CD14-positive monocyte (primary cell): ENCODE measurements around the gene HIVEP3. TPM values are rescaled to one million over a fixed set of nuclear protein-coding genes. Genes with fewer than 3 reads are reported as not detected.
"Not testable (repeated sequence)": the region's sequence is repeated elsewhere in the genome, so short reads cannot be mapped to it uniquely, and the experiment has no call there.

Experiments
- DNase-seq, 3 donors: peaks; one replicate each; pipeline ENCODE4 v3.0.0-alpha.2; 2011 to 2022
- H2AFZ ChIP-seq: 2 replicates; pipeline ENCODE4 v1.6.0; 2012; ENCODE audit warnings: mild to moderate bottlenecking, low read depth, low read length, inconsistent platforms; ENCODE audit not compliant: insufficient read depth, poor library complexity, severe bottlenecking
- H3K27ac ChIP-seq, 2 donors: 1 replicate in 1 of 2; 2 replicates in 1 of 2; pipeline ENCODE4 v1.5.1; 2012 to 2013; ENCODE audit warnings: low read length in 2 of 2, control low read depth in 1 of 2, inconsistent platforms in 1 of 2, low read depth in 1 of 2, mild to moderate bottlenecking in 1 of 2
- H3K27me3 ChIP-seq, 2 donors: one replicate each; pipeline versions ENCODE4 v1.6.0 to v1.6.1; 2011 to 2013; ENCODE audit warnings: low read length in 2 of 2; ENCODE audit not compliant: control insufficient read depth in 2 of 2, insufficient read depth in 2 of 2
- H3K36me3 ChIP-seq, 2 donors: replicated peaks in 1 of 2; 1 replicate in 1 of 2; 2 replicates in 1 of 2; pipeline versions ENCODE4 v1.5.1 to v1.6.1; 2012 to 2013; ENCODE audit warnings: low read length in 2 of 2, control low read depth in 1 of 2, inconsistent platforms in 1 of 2, mild to moderate bottlenecking in 1 of 2; ENCODE audit not compliant: insufficient read depth in 2 of 2, control insufficient read depth in 1 of 2
- H3K4me1 ChIP-seq, 2 donors: 1 replicate in 1 of 2; 2 replicates in 1 of 2; pipeline versions ENCODE4 v1.5.1 to v1.6.1; 2012 to 2013; ENCODE audit warnings: low read length in 2 of 2, control low read depth in 1 of 2, inconsistent platforms in 1 of 2, mild to moderate bottlenecking in 1 of 2, moderate library complexity in 1 of 2; ENCODE audit not compliant: insufficient read depth in 2 of 2, control insufficient read depth in 1 of 2
- H3K4me2 ChIP-seq: replicated peaks from 2 replicates; pipeline ENCODE3; 2012; ENCODE audit warnings: low read length, moderate library complexity, mild to moderate bottlenecking; ENCODE audit not compliant: poor library complexity, severe bottlenecking; ENCODE audit errors: extremely low read depth
- H3K4me3 ChIP-seq, 3 experiments: fragments of 200-600 bp in 1 of 3; sonication (generic) in 1 of 3; replicated peaks in 1 of 3; 1 replicate in 2 of 3; 2 replicates in 1 of 3; pipeline ENCODE4 v1.5.1; 2011 to 2013; ENCODE audit warnings: low read length in 3 of 3, mild to moderate bottlenecking in 3 of 3, control low read depth in 2 of 3, low read depth in 2 of 3, inconsistent platforms in 1 of 3, moderate library complexity in 1 of 3
- H3K79me2 ChIP-seq: 2 replicates; pipeline ENCODE4 v1.6.0; 2012; ENCODE audit warnings: mild to moderate bottlenecking, control low read depth, inconsistent platforms, low read length, moderate library complexity; ENCODE audit not compliant: insufficient read depth
- H3K9ac ChIP-seq: 2 replicates; pipeline ENCODE4 v1.6.0; 2017; ENCODE audit warnings: low read length, mild to moderate bottlenecking; ENCODE audit not compliant: insufficient read depth, poor library complexity, severe bottlenecking
- H3K9me3 ChIP-seq, 2 donors: replicated peaks in 1 of 2; 1 replicate in 1 of 2; 2 replicates in 1 of 2; pipeline versions ENCODE4 v1.5.1 to v1.6.1; 2012 to 2013; ENCODE audit warnings: low read length in 2 of 2, control low read depth in 1 of 2; ENCODE audit not compliant: control insufficient read depth in 1 of 2, insufficient read depth in 1 of 2
- H4K20me1 ChIP-seq: 2 replicates; pipeline ENCODE4 v1.6.0; 2012; ENCODE audit warnings: mild to moderate bottlenecking, low read length, control low read depth, moderate library complexity; ENCODE audit not compliant: insufficient read depth
- H3K27ac Mint-ChIP-seq, 7 donors: one replicate each; pipeline ENCODE4 v1.8.0; 2020; ENCODE audit warnings: mild to moderate bottlenecking in 7 of 7, mixed read lengths in 7 of 7, moderate library complexity in 6 of 7, inconsistent platforms in 2 of 7
- H3K27me3 Mint-ChIP-seq, 3 donors: one replicate each; pipeline ENCODE4 v1.8.0; 2021 to 2022; ENCODE audit warnings: low read depth in 3 of 3, mild to moderate bottlenecking in 3 of 3, mixed read lengths in 3 of 3, moderate library complexity in 3 of 3, inconsistent platforms in 1 of 3
- H3K36me3 Mint-ChIP-seq, 2 donors: one replicate each; pipeline ENCODE4 v1.8.0; 2020; ENCODE audit warnings: mixed read lengths in 2 of 2, inconsistent platforms in 1 of 2, mild to moderate bottlenecking in 1 of 2
- H3K4me1 Mint-ChIP-seq: one replicate; pipeline ENCODE4 v1.8.0; 2020; ENCODE audit warnings: mild to moderate bottlenecking, mixed read lengths
- H3K4me3 Mint-ChIP-seq, 2 donors: one replicate each; pipeline ENCODE4 v1.8.0; 2020; ENCODE audit warnings: mild to moderate bottlenecking in 2 of 2, mixed read lengths in 2 of 2, moderate library complexity in 1 of 2
- H3K9me3 Mint-ChIP-seq, 7 donors: one replicate each; pipeline ENCODE4 v1.8.0; 2020 to 2022; ENCODE audit warnings: mixed read lengths in 7 of 7, mild to moderate bottlenecking in 6 of 7, moderate library complexity in 6 of 7, inconsistent platforms in 2 of 7
- CTCF ChIP-seq: fragments of 200-600 bp; IDR thresholded peaks from one replicate; pipeline ENCODE4 v1.8.0; 2022; ENCODE audit warnings: antibody characterized with exemption, mild to moderate bottlenecking
- WGBS: methylation state at CpG from one replicate; pipeline ENCODE4 v1.1.5; 2013; ENCODE audit warnings: missing lambda C conversion rate; ENCODE audit not compliant: insufficient coverage; 5-methylcytosine and 5-hydroxymethylcytosine counted together
- intact Hi-C, 2 donors: fragments of 100-400 bp; cut with micrococcal nuclease; formaldehyde crosslinking; loops; one replicate each; pipeline versions ENCODE4 v1.15.0 to v1.15.1; 2023
- polyA plus RNA-seq, 3 donors: library from polyadenylated mRNA; depleted of rRNA in 1 of 3; unstranded in 2 of 3; stranded (reverse) in 1 of 3; fragments of 300-500 nt in 2 of 3; fragments of >200 nt in 1 of 3; fragmentation: Illumina TruSeq in 2 of 3; gene quantifications; 1 replicate in 2 of 3; 2 replicates in 1 of 3; pipeline ENCODE4 v1.2.3, GENCODE V29; 2012 to 2021

The HIVEP3 gene
- polyA plus RNA-seq, 3 donors: 1.2 to 3.7 (median 1.8) TPM

GRCh38 chr1:41924911-41925310, 6.2 kb upstream of the HIVEP3 start:
- Histone ChIP-seq H2AFZ (no peak overlapping the region), H3K36me3 (no peaks in the 10 kb centered on the region), H3K4me2 (no peak overlapping the region), H3K9me3 (no peaks in the 10 kb centered on the region), H3K27ac (no peak overlapping the region), H3K79me2 (no peaks in the 10 kb centered on the region), H3K9ac (no peak overlapping the region), H3K4me1 (peaks cover 3 to 4% of the 10 kb centered on the region in 2 donors), H4K20me1 (no peaks in the 10 kb centered on the region), H3K27me3 (peaks cover 2% of the 10 kb centered on the region in 2 donors), H3K4me3 (no peak overlapping the region)
- H3K9me3 Mint-ChIP-seq: peaks cover 2 to 12% (median 7%) of the 10 kb centered on the region in 7 donors
- peaks cover 4% of the 10 kb centered on the region for H3K4me1 Mint-ChIP-seq
- no peak overlapping the region for H3K27ac Mint-ChIP-seq
- WGBS: 90% methylated on average over 2 of the region's 2 CpGs
- peaks cover 5 to 7% (median 6%) of the 10 kb centered on the region in 3 donors for H3K27me3 Mint-ChIP-seq
- DNase-seq: no peak
- H3K4me3 Mint-ChIP-seq: no peak overlapping the region
- H3K36me3 Mint-ChIP-seq: no peaks in the 10 kb centered on the region
- TF ChIP-seq CTCF: no peak
- intact Hi-C loops: no loop called here

GRCh38 chr1:41921271-41921670, 2.5 kb upstream of the HIVEP3 start:
- no CpG with 5 or more reads among the region's 2 CpGs for WGBS
- H3K4me3 Mint-ChIP-seq, H3K36me3 Mint-ChIP-seq, H3K4me2 ChIP-seq, H3K4me3 ChIP-seq, H4K20me1 ChIP-seq, H3K79me2 ChIP-seq, intact Hi-C loops, H2AFZ ChIP-seq, H3K27ac ChIP-seq, H3K9ac ChIP-seq, DNase-seq, H3K9me3 ChIP-seq, H3K27ac Mint-ChIP-seq, H3K36me3 ChIP-seq: not testable (repeated sequence)
- Histone ChIP-seq H3K27me3 (peaks cover 26 to 31% of the 10 kb centered on the region in 2 donors), H3K4me1 (peaks cover 22 to 23% of the 10 kb centered on the region in 2 donors)
- Mint-ChIP-seq H3K27me3 (peaks cover 35 to 44% (median 39%) of the 10 kb centered on the region in 3 donors), H3K4me1 (peaks cover 30% of the 10 kb centered on the region), H3K9me3 (peaks cover 2 to 19% (median 9%) of the 10 kb centered on the region in 7 donors)
